ENCODE results near the gene KY.
A peak's percentile ranks its signal among the peaks of the same experiment; 100 is the strongest.

Gene KY

GRCh38 chr3:134640872-134641470, 9.9 kb downstream of the KY start:
- H3K9ac ChIP-seq (ENCODE audit: low read length), result no peak overlapping the region
- no peaks in the 10 kb centered on the region for H3K36me3 ChIP-seq (replicated peaks; ENCODE audit: insufficient read depth, low read length)
- no peaks in the 10 kb centered on the region for H3K27me3 ChIP-seq (replicated peaks; ENCODE audit: insufficient read depth, low read length)
- no peaks in the 10 kb centered on the region for H3K9me3 ChIP-seq (replicated peaks; ENCODE audit: insufficient read depth, low read length)
- no peak overlapping the region for H3K4me2 ChIP-seq (ENCODE audit: low read depth, low read length)
- TF ChIP-seq EZH2phosphoT487 (IDR thresholded peaks at IDR 0.05; ENCODE audit: low read length) (no peak), CTCF (IDR thresholded peaks at IDR 0.05; ENCODE audit: low read length) (peak; percentile 54)
- 0 out of 2 replicates have a peak, but pooled peaks cover 4% of the 10 kb centered on the region for H3K4me1 ChIP-seq (ENCODE audit: low read length)
- H3F3A ChIP-seq (ENCODE audit: insufficient read depth, low read length), result no peaks in the 10 kb centered on the region
- H3K27ac ChIP-seq (ENCODE audit: low read length), result no peak overlapping the region
- H3K79me2 ChIP-seq (ENCODE audit: low read length), result no peaks in the 10 kb centered on the region
- H2AFZ ChIP-seq (ENCODE audit: low read length), result no peak overlapping the region
- DNase-seq, result no peak
- no peaks in the 10 kb centered on the region for H4K20me1 ChIP-seq (ENCODE audit: insufficient read depth, low read length)
- H3K9me2 ChIP-seq (replicated peaks; ENCODE audit: insufficient read depth, low read length), result no peaks in the 10 kb centered on the region
- H3K4me3 ChIP-seq (ENCODE audit: low read length), result no peak overlapping the region

GRCh38 chr3:134640378-134640777, 10.4 kb downstream of the KY start:
- no peaks in the 10 kb centered on the region for H3K9me2 ChIP-seq (replicated peaks; ENCODE audit: insufficient read depth, low read length)
- H3K9ac ChIP-seq (ENCODE audit: low read length), result no peak overlapping the region
- no peak for DNase-seq
- no peak overlapping the region for H2AFZ ChIP-seq (ENCODE audit: low read length)
- H3K79me2 ChIP-seq (ENCODE audit: low read length), result no peaks in the 10 kb centered on the region
- H4K20me1 ChIP-seq (ENCODE audit: insufficient read depth, low read length), result no peaks in the 10 kb centered on the region
- TF ChIP-seq EZH2 (optimal IDR thresholded peaks at IDR 0.05; ENCODE audit: low read depth, low read length) (no peak), EZH2phosphoT487 (IDR thresholded peaks at IDR 0.05; ENCODE audit: low read length) (no peak), CTCF (IDR thresholded peaks at IDR 0.05; ENCODE audit: low read length) (no peak)
- H3K4me1 ChIP-seq (ENCODE audit: low read length), result 0 out of 2 replicates have a peak, but pooled peaks cover 3% of the 10 kb centered on the region
- H3K9me3 ChIP-seq (replicated peaks; ENCODE audit: insufficient read depth, low read length), result no peaks in the 10 kb centered on the region
- H3K36me3 ChIP-seq (replicated peaks; ENCODE audit: insufficient read depth, low read length), result no peaks in the 10 kb centered on the region
- H3K4me2 ChIP-seq (ENCODE audit: low read depth, low read length), result no peak overlapping the region
- H3F3A ChIP-seq (ENCODE audit: insufficient read depth, low read length), result no peaks in the 10 kb centered on the region
- no peak overlapping the region for H3K27ac ChIP-seq (ENCODE audit: low read length)
- H3K4me3 ChIP-seq (ENCODE audit: low read length), result no peak overlapping the region
- no peaks in the 10 kb centered on the region for H3K27me3 ChIP-seq (replicated peaks; ENCODE audit: insufficient read depth, low read length)

GRCh38 chr3:134638385-134639030, 12.3 kb downstream of the KY start:
- Histone ChIP-seq H3F3A (ENCODE audit: insufficient read depth, low read length) (no peaks in the 10 kb centered on the region), H3K4me2 (ENCODE audit: low read depth, low read length) (no peak overlapping the region), H3K4me3 (ENCODE audit: low read length) (no peak overlapping the region), H3K27ac (ENCODE audit: low read length) (no peak overlapping the region), H4K20me1 (ENCODE audit: insufficient read depth, low read length) (no peaks in the 10 kb centered on the region), H3K9me2 (replicated peaks; ENCODE audit: insufficient read depth, low read length) (no peaks in the 10 kb centered on the region), H2AFZ (ENCODE audit: low read length) (no peak overlapping the region), H3K27me3 (replicated peaks; ENCODE audit: insufficient read depth, low read length) (no peaks in the 10 kb centered on the region), H3K9ac (ENCODE audit: low read length) (no peak overlapping the region), H3K79me2 (ENCODE audit: low read length) (no peaks in the 10 kb centered on the region), H3K4me1 (ENCODE audit: low read length) (no peaks in the 10 kb centered on the region), H3K9me3 (replicated peaks; ENCODE audit: insufficient read depth, low read length) (no peaks in the 10 kb centered on the region), H3K36me3 (replicated peaks; ENCODE audit: insufficient read depth, low read length) (no peaks in the 10 kb centered on the region)
- no peak for DNase-seq
- TF ChIP-seq EZH2 (optimal IDR thresholded peaks at IDR 0.05; ENCODE audit: low read depth, low read length) (no peak), CTCF (IDR thresholded peaks at IDR 0.05; ENCODE audit: low read length) (no peak), EZH2phosphoT487 (IDR thresholded peaks at IDR 0.05; ENCODE audit: low read length) (no peak)
